CMK (cell line): ENCODE measurements around the gene ATP6AP1.
"Not testable (repeated sequence)": the region's sequence is repeated elsewhere in the genome, so short reads cannot be mapped to it uniquely, and the experiment has no call there.

ENCODE experiments used
- DNase-seq: peaks from one replicate; pipeline ENCODE4 v3.0.0-alpha.2; 2010; ENCODE audit warnings: low read depth

The ATP6AP1 gene, protein sequence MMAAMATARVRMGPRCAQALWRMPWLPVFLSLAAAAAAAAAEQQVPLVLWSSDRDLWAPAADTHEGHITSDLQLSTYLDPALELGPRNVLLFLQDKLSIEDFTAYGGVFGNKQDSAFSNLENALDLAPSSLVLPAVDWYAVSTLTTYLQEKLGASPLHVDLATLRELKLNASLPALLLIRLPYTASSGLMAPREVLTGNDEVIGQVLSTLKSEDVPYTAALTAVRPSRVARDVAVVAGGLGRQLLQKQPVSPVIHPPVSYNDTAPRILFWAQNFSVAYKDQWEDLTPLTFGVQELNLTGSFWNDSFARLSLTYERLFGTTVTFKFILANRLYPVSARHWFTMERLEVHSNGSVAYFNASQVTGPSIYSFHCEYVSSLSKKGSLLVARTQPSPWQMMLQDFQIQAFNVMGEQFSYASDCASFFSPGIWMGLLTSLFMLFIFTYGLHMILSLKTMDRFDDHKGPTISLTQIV

DNA sequence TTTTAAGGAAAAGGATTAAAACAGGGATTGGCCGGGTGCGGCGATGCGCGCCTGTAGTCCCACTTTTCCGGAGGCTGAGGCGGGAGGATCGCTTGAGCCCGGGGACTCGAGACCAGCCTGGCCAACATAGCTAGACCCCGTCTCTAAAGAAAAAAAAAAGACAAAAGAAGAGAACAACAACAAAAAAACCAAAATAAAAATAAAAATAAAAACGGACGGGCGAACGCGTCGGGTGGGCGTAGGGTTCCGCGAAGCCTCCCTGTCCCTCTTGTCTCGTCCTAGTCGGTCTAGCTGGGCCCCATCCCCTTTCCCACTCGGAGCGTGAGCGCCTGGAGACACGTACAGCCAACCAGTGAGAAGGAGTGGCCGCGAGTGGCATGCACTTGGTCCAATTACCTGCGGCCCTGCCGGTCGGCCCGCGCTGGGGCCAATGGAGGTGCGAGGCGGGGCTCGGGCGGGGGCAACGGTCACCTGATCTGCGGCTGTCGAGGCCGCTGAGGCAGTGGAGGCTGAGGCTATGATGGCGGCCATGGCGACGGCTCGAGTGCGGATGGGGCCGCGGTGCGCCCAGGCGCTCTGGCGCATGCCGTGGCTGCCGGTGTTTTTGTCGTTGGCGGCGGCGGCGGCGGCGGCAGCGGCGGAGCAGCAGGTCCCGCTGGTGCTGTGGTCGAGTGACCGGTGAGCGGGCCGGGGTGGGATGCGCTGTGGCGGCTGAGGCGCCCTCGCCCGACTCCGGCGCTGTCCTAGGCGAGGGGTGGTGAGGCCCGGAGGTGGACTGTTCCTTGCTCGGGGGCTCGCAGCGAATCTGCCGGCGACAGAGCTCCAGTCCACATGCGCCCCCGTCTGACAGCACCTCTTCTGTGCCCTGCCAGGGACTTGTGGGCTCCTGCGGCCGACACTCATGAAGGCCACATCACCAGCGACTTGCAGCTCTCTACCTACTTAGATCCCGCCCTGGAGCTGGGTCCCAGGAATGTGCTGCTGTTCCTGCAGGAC, at the start of gene ATP6AP1:
Gene ATP6AP1 (plus strand): TSS at position 502 of the 996 bp plus-strand sequence. CDS start 16 bp downstream, at position 518.
- DNase-seq, result no peak

DNA sequence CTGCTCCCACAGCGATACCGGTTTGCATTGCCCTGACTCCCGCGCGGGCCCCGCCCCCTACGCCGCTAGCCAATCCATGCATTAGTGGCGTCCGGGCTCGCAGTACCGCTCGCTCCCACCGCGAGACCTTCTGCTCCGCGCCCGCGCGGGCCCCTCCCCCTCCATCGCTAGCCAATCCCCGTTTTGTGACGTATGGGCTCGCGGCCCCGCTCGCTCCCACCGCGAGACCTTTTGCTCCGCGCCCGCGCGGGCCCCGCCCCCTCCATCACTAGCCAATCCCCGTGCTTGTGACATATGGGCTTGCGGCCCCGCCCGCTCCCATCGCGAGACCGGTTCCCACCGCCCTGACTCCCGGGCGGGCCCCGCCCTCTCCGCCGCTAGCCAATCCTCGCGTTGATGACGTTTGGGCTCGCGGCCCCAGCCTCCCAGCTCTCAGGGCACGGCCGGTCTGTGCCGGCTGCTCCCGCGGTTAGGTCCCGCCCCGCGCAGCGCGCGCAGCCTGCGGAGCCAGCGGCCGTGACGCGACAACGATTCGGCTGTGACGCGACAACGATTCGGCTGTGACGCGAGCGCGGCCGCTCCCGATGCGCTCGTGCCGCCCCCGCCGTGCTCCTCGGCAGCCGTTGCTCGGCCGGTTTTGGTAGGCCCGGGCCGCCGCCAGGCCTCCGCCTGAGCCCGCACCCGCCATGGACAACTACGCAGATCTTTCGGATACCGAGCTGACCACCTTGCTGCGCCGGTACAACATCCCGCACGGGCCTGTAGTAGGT, 49.5 kb upstream of the ATP6AP1 start, which contains the start of gene EMD:
Gene EMD (plus strand): TSS at position 497 of the 770 bp plus-strand sequence. CDS start 190 bp downstream, at position 687.
- peak; percentile 90 for DNase-seq

DNA sequence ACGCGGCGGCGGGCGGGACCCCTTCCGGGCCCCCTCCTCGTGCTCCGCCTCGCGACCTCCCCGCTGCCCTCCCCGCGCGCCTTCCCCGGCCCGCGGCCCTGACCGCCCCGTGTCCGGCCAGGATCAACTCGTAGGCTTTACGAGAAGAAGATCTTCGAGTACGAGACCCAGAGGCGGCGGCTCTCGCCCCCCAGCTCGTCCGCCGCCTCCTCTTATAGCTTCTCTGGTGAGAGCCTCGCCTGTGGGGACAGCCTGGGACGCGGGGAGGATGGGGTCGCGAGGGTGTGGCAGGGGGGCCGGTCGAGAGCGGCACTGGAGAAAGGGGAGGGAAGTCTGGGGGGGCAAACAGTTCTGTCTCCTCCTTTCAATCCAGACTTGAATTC, 48.9 kb upstream of the ATP6AP1 start:
- DNase-seq, result no peak

DNA sequence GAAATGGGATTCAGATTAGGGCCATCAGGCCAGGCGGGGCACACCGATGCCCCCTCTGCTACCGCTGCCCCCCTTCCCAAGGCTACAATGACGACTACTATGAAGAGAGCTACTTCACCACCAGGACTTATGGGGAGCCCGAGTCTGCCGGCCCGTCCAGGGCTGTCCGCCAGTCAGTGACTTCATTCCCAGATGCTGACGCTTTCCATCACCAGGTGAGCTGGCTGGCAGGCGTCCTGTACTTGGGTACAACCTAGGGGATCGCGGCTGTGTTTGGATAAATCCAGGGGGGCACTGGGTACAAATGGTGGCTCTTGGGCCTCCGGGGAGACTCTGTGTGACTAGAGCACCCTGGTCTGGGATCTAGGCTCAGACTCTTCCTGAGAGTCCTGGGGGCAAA, 48.3 kb upstream of the ATP6AP1 start:
- no peak for DNase-seq

DNA sequence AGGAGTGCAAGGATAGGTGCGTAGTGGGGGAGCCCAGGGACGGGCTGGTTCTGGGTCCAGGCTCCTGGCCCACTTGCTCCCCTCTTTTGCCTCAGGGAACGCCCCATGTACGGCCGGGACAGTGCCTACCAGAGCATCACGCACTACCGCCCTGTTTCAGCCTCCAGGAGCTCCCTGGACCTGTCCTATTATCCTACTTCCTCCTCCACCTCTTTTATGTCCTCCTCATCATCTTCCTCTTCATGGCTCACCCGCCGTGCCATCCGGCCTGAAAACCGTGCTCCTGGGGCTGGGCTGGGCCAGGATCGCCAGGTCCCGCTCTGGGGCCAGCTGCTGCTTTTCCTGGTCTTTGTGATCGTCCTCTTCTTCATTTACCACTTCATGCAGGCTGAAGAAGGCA, 47.7 kb upstream of the ATP6AP1 start:
- DNase-seq, result no peak

DNA sequence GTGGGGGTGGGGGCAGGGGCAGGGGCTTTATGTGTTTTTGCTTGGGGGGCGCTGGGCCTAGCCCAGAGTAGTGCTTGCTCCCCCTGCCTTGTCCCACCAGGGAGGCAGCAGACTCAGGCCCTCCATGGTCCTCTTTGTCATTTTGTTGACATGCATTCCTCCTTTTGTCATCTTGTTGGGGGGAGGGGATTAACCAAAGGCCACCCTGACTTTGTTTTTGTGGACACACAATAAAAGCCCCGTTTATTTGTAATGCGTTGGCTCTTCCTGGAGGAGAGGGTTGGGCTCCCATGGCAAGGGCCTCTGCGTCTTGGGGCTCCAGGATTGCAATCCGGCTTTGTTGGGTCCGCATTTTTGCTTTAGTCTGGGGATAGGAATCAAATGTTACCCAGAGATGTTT, 47.2 kb upstream of the ATP6AP1 start:
- no peak for DNase-seq

DNA sequence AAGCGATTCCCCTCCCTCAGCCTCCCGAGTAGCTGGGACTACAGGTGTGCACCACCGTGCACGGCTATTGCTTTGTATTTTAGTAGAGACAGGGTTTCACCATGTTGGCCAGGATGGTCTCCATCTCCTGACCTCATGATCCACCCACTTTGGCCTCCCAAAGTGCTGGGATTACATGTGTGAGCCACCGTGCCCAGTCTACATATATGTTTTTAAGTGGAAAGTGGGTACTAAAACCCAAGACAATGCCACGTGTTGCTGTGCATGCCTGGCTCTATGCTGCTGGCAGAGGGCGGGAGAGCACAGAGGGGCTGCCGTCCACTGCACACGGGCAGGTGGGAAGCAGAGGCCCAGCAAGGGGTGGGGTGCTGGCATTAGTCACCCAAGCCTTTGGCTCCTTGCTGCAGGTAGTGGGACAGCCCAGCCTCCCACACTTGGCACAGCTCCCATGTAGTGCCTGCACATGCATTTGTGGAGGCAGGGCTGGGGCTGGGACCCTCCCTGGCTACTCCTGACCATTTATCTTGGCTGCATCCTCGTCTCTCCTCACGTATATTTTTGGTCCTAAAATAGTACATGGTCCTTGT, 45.9 kb upstream of the ATP6AP1 start:
- no peak for DNase-seq

DNA sequence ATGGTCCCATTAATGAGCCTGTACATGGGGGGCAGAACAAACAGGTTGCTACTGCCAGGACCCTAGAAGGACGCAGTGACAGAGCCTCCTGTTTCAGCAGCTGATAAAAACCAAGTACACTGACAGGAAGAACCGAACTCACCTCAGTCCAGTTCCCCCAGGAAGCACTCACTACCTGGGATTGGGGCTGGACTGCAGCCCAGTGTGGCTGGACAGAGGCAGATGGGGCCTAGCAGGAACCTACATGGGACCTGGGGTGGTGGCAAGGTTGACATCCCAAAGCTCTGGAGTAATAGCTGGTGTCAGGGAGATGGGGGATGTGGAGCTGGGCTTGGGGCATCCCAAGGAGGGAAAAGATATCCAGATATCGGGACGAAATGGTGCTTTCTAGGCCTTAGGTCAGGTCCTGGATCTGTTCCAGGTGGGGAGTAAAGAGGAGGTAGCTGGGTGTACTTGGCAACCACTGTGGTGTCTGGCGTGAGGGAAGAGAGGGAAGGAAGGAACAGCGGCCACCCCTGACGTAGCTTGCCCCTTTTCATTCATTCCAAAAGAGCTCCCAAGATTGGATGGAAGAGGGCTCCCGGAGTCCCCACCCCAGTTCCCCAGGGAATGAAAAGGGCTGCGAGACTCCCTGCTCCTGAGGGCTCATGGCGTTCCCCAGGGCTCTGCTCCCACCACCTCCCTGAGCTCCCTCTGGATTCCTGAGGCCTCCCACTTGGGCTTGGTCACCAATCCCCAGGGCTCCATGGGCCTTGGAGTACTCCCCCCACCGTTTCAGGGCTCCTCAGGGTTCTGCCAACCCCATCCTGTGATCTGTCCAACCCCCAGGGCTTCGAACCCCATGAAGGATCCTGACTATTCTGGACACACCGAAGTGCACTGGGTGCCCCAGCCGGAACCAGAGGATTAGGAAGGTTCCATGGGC, 44.9 kb upstream of the ATP6AP1 start:
- no peak for DNase-seq

DNA sequence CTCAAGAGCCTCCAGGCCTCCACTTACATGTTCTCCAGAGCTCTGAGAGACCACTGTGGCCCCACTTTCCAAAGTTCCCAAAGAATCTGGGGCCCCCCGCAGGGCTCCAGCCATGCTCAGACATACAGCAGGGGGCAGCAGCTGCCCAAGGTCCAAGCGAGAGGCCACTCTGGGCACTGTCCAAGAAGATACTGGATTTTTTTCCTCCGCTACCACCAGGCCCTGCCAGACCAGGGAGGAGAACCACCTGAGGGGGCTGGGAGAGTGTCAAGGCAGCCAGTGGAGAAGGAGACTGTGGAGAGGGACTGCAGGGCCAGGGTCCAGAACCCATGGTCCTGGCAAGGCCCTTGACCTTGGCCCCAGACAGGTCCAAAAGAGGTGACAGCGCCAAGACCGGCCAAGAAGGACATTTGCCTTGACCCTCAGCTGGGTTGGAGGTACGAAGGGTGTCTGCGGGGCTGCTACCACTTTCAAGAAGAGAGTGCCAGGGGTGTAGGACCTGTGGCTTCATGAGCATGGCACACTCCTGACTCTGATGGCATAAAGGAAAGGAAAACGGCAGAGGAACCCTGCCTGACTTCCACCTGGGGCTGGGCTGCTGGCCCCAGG, 44.1 kb upstream of the ATP6AP1 start:
- no peak for DNase-seq

DNA sequence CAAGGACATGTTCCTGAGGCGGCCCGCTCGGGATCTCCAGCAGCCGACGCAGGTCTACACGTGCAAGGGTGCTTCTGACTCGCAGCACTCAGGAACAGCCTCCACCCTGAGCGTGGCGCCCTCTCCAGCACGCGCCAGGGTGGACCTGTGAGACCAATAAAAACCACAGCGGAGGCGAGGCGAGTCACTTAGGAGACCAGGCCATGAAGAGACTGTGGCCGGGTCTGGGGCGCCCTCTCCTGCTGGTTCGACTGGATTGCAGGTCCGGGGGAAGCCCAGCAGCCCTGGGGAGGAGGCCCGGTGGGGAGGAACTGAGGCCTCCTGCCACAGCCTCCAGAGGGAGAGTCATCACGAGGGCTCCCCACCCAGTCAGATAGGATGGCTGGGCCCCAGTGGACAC, 40.4 kb upstream of the ATP6AP1 start:
- DNase-seq, result not testable (repeated sequence)

DNA sequence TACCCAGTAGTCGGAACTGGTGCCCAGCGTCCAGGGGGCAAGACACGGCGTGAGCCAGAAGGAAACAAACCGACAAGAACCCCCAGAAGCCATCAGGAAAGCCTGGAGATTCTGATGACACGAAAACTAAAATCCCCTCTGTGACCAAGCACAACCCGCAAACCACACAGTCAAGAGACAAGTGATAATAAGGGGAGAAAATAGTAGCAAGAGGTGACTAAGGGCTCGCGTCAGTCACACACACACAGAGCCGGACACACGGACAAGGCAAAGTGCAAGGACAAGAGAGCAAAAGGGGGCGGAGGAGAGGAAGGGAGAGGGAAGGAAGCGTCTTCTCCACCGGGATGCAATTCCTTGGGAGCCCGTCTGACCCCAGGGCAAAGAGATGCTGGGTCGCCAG, 39.8 kb upstream of the ATP6AP1 start:
- DNase-seq, result not testable (repeated sequence)

DNA sequence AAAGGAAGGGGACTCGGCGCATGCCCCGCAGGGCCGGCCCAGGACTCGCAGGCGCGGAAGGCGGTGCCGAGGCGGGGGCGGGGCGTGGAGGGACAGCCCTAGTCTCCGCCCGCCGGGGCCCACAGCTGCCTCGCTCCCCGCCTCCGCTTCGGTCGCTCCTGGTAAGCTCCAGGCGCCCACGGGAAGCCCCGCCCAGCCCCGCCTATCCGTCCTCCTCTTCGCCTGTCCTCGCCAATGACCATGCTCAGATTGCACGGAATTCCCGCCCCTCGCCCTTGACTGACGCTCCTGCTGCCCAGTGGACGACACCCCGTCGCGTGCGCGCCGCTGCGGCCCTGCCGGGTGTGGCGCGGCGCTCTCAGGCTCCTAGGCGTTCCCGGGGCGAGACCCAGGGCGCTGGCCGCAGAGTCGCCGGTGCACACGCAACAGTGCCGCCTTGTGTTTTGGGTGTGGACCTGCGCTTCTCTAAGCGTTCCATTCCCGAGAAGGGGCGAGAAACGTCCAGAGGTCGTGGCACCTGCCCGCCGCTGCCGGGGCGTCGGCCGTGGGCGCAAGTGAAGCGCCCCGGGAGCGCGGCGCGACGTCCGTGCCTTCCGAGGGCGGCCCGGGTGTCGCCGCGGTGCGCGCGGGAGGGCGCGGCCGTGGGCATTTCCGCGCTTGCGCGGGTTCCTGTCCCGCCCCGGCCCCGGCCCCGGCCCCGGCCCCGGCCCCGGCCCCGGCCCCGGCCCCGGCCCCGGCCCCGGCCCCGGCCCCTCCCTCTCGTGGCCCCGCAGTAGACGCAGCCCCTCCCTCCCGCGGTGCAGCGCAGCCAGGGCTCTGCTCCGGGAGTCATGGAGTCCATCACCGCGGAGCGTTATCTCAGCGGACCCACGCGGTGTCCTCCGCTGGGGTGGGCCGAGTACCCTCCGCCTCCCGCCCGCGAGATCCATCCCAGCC, 38.4 kb upstream of the ATP6AP1 start:
- DNase-seq, result not testable (repeated sequence)

DNA sequence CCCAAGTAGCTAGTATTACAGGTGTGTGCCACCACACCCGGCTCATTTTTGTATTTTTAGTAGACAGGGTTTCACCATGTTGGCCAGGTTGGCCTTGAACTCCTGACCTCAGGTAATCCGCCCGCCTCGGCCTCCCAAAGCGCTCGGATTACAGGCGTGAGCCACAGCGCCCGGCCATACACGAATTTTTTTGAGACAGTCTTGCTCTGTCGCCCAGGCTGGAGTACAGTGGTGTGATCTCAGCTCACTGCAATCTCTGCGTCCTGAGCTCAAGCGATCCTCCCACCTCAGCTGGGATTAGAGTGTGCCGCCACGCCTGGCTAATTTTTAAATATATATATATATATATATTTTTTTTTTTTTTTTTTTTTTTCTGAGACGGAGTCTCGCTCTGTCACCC, 32.1 kb upstream of the ATP6AP1 start:
- not testable (repeated sequence) for DNase-seq

DNA sequence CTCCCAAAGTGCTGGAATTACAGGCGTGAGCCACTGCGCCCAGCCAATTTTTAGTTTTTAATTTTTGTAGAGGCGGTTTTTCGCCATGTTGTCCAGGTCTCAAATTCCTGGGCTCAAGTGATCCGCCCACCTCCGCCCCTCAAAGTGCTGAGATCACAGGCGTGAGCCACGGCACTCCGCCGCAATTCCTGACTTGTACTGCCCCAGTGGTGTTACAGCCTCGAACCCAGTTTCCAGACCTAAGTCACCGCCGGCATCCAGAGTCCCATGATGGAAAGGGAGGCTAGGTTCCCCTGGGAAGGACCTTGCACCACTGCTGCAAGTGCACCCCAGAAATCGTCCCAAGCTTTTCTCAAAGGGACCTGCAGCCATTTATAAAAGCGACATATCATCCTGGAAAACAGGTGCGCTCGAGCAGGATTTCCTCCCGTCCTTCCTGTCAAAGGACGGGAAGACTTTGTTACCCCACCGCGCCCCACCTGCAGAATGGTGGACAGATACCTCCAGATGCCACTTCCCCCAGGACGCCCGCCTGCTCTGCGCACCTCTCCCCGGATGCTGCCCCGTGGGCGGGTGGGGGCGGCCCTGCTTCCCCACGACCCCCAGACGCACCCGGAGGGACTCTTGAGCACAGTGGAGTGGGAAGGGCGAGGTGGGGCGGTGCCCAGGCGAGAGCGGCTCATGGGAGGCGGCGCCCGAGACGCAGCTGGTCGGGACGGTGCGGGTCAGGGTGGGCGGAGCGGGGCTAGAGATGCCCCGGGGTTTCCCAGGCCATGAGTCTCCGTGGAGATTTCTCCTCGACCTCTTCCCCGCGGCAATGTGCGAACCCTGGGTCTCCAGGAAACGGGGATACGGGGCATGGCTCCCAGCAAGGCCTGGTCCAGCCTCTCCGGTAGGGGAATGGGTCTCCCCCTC, 31.2 kb upstream of the ATP6AP1 start:
- no peak for DNase-seq

DNA sequence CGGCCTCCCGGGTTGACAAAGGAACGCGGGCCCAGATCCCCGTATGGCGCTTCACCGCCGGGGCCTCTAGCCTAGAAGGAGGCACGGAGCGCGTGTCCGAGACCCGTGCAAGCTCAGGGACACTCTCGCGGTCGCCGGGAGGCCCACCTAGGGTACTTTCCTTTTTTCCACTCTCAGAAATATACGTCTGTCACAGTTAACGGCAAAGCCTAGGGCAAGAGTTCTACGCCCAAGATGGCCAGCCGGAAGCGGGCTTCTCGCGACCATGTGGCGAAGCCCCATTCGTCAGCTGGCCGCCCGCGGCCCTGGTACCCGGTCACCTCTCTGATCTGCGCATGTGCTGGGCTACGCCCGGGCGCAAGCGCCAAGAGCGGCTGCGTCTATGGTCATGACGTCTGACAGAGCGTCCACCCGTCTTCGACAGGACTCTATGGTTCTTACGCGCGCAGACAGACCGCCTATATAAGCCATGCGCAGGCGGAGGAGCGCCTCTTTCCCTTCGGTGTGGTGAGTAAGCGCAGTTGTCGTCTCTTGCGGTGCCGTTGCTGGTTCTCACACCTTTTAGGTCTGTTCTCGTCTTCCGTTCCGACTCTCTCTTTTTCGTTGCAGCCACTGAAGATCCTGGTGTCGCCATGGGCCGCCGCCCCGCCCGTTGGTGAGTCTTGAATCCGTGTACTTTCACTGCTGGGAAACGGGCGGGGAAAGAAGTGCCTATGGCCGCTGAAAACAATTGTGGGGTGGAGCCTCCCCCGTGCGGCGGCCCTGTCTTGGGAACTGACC, 30.4 kb upstream of the ATP6AP1 start, which contains the start of gene RPL10:
Gene RPL10 (plus strand): TSS at position 490 of the 780 bp plus-strand sequence. CDS start 143 bp downstream, at position 633.
- peak; percentile 89 for DNase-seq

DNA sequence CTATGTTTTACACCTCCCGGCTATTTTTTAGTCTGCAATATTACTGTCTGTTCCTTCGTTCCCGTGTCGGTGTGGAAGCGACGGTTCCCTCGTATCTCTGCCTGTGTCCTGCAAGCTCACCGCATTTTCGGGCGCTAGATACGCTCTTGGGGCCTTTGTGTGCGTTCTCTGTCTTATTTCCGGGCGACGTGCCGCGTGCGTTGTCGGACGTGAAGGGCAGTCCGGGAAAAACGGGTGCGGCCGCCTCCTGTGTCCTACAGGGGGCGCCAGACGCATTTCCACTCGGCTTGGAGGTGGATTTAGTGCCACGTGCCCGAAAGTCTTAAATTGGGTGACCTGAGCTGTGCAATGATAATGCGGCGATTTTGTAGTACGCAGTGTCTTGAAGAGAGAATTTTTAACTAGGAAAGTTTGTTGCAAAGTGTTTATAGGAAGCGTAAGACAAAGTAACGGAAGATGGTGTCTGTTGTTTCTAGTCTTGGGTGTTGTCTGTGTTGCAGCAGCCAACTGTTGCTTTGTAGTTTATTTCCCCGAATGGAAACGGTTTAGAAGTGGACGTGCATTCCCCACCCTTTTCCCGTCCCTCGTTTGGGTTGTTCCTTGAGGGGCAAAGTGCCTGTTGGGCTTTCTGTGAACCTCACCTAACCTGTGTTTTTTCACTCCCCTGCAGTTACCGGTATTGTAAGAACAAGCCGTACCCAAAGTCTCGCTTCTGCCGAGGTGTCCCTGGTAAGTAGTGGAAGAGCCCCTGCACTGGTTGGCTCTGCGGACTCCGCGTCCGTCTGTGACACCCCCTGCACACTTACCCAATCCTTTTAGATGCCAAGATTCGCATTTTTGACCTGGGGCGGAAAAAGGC, 29.6 kb upstream of the ATP6AP1 start:
- DNase-seq, result no peak
